ENCODE data around the gene C3orf20.
"Not testable (repeated sequence)": the region's sequence is repeated elsewhere in the genome, so short reads cannot be mapped to it uniquely, and the experiment has no call there.

- not testable (repeated sequence) for TF ChIP-seq NANOG (IDR thresholded peaks at IDR 0.05; ENCODE audit: borderline replicate concordance); CTCF (conservative IDR thresholded peaks at IDR 0.05; ENCODE audit: low read depth in 2 of 2); ZNF114 (CRISPR knock-in tag; IDR thresholded peaks at IDR 0.05); POLR2AphosphoS5 (IDR thresholded peaks at IDR 0.05; ENCODE audit: low read depth); EZH2phosphoT487 (IDR thresholded peaks at IDR 0.05; ENCODE audit: unreplicated experiment)
Measured at GRCh38 chr3:14652360-14652907, 22.5 kb upstream of the C3orf20 start.
